ENCODE results near the gene NUP93. TPM values are rescaled to one million over a fixed set of nuclear protein-coding genes. Genes with fewer than 3 reads are reported as not detected.

Gene NUP93
- polyA plus RNA-seq, 1 of the 3 experiments (the other 2 are of a cell fraction) = 43.1 TPM

DNA sequence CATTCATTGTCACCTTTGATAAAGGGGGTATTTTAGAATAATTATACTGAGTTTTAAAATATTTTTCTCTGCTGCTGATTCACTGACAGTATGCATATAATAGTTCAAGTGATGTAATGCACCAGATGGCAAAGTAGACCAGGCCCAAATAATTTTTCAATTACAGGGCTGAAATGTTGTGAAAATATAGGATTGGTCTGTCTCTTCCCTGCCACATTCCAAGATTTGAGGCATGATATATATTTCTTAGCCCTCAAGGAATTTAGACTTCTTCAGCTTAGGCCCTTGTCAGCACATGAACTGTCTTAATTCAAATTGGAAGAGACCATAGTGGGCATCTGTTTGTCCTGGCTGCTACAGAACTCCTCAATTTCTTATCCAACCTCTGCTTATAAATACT lies 95.9 kb downstream of the NUP93 start:
- Histone ChIP-seq H3F3A (replicated peaks; ENCODE audit: insufficient read depth) (no peaks in the 10 kb centered on the region), H2AFZ (ENCODE audit: low read depth) (no peak overlapping the region), H3K9ac (no peak overlapping the region), H3K4me2 (no peak overlapping the region), H4K20me1 (ENCODE audit: insufficient read depth) (no peaks in the 10 kb centered on the region), H3K9me3 (no peaks in the 10 kb centered on the region), H3K27ac (ENCODE audit: low read depth in 2 of 2, low read length in 1 of 2) (no peak overlapping the region), H3K79me2 (ENCODE audit: insufficient read depth) (no peaks in the 10 kb centered on the region), H3K9me2 (no peaks in the 10 kb centered on the region), H3K4me1 (ENCODE audit: control insufficient read depth in 1 of 2, insufficient read depth in 2 of 2, low read depth in 1 of 2, low read length in 1 of 2) (peaks cover 5 to 7% of the 10 kb centered on the region in 2 experiments; a peak in 2 of 4 replicates), H3K27me3 (ENCODE audit: insufficient read depth) (no peaks in the 10 kb centered on the region), H3K36me3 (replicated peaks in 1 of 2; ENCODE audit: control insufficient read depth in 1 of 2, insufficient read depth in 2 of 2, low read length in 1 of 2) (peaks cover 33 to 37% of the 10 kb centered on the region in 2 experiments), H3K4me3 (ENCODE audit: low read depth in 2 of 2, low read length in 1 of 2) (no peak overlapping the region)
- no peak for DNase-seq
- TF ChIP-seq, protein P1, sequence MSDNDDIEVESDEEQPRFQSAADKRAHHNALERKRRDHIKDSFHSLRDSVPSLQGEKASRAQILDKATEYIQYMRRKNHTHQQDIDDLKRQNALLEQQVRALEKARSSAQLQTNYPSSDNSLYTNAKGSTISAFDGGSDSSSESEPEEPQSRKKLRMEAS (IDR thresholded peaks at IDR 0.05; ENCODE audit: low read depth) = no peak
- TF ChIP-seq TCF12 (IDR thresholded peaks at IDR 0.05) = peak; percentile 26; the same call in 1 of the 2 replicates
- ChIA-PET CTCF (interaction anchor here (1.2 kb wide), 1 partner anchor 26 kb away, joined by 4 read pairs; no protein-coding TSS in a partner anchor), POLR2A (no interaction called here)

DNA sequence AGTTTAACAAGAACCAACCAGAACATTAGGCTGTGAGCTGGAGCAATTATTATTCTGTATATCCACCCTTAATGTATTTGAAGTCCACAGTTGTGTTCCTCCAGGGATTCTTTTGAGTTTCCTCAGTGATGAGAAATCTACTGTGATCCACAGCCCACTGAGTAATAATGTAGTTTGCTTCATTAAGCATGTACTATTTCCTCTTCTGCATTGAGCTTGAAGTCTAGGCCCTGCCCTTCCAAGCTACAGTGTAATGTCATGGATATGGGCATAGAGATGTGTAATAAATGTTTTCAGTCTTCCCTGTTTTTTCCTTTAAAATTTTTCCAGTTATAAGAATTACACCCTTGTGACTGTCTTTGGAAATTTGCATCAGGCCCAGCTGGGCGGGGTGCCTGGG lies 98.7 kb downstream of the NUP93 start:
- H3K4me1 ChIP-seq (ENCODE audit: control insufficient read depth in 1 of 2, insufficient read depth in 2 of 2, low read depth in 1 of 2, low read length in 1 of 2) = peaks cover 3 to 6% of the 10 kb centered on the region in 2 experiments; a peak in 2 of 4 replicates
- no peaks in the 10 kb centered on the region for H3K27me3 ChIP-seq (ENCODE audit: insufficient read depth)
- DNase-seq = no peak
- ChIA-PET CTCF (interaction anchor here (1.8 kb wide), 1 partner anchor 14 kb away, joined by 4 read pairs; no protein-coding TSS in a partner anchor), POLR2A (no interaction called here)
- H3K4me2 ChIP-seq = no peak overlapping the region
- H3K36me3 ChIP-seq (replicated peaks in 1 of 2; ENCODE audit: control insufficient read depth in 1 of 2, insufficient read depth in 2 of 2, low read length in 1 of 2) = peaks cover 26 to 44% of the 10 kb centered on the region in 2 experiments
- H4K20me1 ChIP-seq (ENCODE audit: insufficient read depth) = no peaks in the 10 kb centered on the region
- H3K9me3 ChIP-seq = no peaks in the 10 kb centered on the region
- H3K27ac ChIP-seq (ENCODE audit: low read depth in 2 of 2, low read length in 1 of 2) = no peak overlapping the region
- no peak overlapping the region for H3K9ac ChIP-seq
- no peak overlapping the region for H3K4me3 ChIP-seq (ENCODE audit: low read depth in 2 of 2, low read length in 1 of 2)
- WGBS (ENCODE audit: low lambda C conversion rate) = 100% methylated on average over 1 of the region's 1 CpG
- H3K9me2 ChIP-seq = no peaks in the 10 kb centered on the region
- no peaks in the 10 kb centered on the region for H3K79me2 ChIP-seq (ENCODE audit: insufficient read depth)
- no peaks in the 10 kb centered on the region for H3F3A ChIP-seq (replicated peaks; ENCODE audit: insufficient read depth)
- no peak overlapping the region for H2AFZ ChIP-seq (ENCODE audit: low read depth)
- TF ChIP-seq POLR2AphosphoS5 (IDR thresholded peaks at IDR 0.05; ENCODE audit: low read depth, low read length) (no peak), EP300 (IDR thresholded peaks at IDR 0.05; ENCODE audit: borderline replicate concordance in 1 of 2, low read depth in 1 of 2, low read length in 1 of 2) (no peak)
- TF ChIP-seq, protein P2, sequence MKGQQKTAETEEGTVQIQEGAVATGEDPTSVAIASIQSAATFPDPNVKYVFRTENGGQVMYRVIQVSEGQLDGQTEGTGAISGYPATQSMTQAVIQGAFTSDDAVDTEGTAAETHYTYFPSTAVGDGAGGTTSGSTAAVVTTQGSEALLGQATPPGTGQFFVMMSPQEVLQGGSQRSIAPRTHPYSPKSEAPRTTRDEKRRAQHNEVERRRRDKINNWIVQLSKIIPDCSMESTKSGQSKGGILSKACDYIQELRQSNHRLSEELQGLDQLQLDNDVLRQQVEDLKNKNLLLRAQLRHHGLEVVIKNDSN (IDR thresholded peaks at IDR 0.05; ENCODE audit: borderline replicate concordance, low read depth) = no peak
- TF ChIP-seq, protein P3, sequence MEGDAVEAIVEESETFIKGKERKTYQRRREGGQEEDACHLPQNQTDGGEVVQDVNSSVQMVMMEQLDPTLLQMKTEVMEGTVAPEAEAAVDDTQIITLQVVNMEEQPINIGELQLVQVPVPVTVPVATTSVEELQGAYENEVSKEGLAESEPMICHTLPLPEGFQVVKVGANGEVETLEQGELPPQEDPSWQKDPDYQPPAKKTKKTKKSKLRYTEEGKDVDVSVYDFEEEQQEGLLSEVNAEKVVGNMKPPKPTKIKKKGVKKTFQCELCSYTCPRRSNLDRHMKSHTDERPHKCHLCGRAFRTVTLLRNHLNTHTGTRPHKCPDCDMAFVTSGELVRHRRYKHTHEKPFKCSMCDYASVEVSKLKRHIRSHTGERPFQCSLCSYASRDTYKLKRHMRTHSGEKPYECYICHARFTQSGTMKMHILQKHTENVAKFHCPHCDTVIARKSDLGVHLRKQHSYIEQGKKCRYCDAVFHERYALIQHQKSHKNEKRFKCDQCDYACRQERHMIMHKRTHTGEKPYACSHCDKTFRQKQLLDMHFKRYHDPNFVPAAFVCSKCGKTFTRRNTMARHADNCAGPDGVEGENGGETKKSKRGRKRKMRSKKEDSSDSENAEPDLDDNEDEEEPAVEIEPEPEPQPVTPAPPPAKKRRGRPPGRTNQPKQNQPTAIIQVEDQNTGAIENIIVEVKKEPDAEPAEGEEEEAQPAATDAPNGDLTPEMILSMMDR (IDR thresholded peaks at IDR 0.05) = no peak

DNA sequence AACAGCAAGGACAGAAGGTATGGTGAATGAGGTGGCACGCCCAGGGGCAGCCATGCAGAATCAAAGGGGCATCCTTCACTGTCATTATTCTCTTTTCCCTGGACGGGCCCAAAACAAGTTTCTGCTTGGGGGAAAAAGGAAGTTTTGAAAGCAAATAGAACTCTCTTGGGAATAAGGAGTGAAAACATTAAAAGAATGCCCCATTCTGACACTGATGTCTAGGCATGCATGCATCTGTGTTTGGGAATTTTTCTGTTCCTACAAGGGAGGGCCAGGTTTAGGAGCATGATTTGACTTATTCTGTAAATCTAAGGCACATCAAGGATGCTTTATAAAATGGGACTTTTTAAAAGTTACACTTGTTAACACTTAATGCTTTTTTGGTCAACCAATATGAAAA lies 100.7 kb downstream of the NUP93 start:
- H3K4me1 ChIP-seq (ENCODE audit: control insufficient read depth in 1 of 2, insufficient read depth in 2 of 2, low read depth in 1 of 2, low read length in 1 of 2) = peaks cover 0 to 6% of the 10 kb centered on the region in 2 experiments; a peak in 1 of 4 replicates
- H3K27me3 ChIP-seq (ENCODE audit: insufficient read depth) = no peaks in the 10 kb centered on the region
- ChIA-PET POLR2A (no interaction called here), CTCF (interaction anchor here (1.8 to 2.1 kb wide), 2 partner anchors 12 to 35 kb away, joined by 4 to 6 read pairs; no protein-coding TSS in a partner anchor)
- H3K27ac ChIP-seq (ENCODE audit: low read depth in 2 of 2, low read length in 1 of 2) = no peak overlapping the region
- H2AFZ ChIP-seq (ENCODE audit: low read depth) = no peak overlapping the region
- TF ChIP-seq, protein P4, sequence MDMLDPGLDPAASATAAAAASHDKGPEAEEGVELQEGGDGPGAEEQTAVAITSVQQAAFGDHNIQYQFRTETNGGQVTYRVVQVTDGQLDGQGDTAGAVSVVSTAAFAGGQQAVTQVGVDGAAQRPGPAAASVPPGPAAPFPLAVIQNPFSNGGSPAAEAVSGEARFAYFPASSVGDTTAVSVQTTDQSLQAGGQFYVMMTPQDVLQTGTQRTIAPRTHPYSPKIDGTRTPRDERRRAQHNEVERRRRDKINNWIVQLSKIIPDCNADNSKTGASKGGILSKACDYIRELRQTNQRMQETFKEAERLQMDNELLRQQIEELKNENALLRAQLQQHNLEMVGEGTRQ (IDR thresholded peaks at IDR 0.05; ENCODE audit: borderline replicate concordance, low read depth, low read length) = no peak
- TF ChIP-seq SIN3A (IDR thresholded peaks at IDR 0.05; ENCODE audit: borderline replicate concordance, low read depth, low read length) (no peak), EZH2phosphoT487 (IDR thresholded peaks at IDR 0.05; ENCODE audit: borderline replicate concordance, low read depth) (no peak), POLR2AphosphoS5 (IDR thresholded peaks at IDR 0.05; ENCODE audit: low read depth, low read length) (no peak), MXI1 (IDR thresholded peaks at IDR 0.05; ENCODE audit: low read depth, low read length) (no peak), TAF1 (IDR thresholded peaks at IDR 0.05; ENCODE audit: borderline replicate concordance, low read depth, low read length) (no peak)
- TF ChIP-seq, protein P5, sequence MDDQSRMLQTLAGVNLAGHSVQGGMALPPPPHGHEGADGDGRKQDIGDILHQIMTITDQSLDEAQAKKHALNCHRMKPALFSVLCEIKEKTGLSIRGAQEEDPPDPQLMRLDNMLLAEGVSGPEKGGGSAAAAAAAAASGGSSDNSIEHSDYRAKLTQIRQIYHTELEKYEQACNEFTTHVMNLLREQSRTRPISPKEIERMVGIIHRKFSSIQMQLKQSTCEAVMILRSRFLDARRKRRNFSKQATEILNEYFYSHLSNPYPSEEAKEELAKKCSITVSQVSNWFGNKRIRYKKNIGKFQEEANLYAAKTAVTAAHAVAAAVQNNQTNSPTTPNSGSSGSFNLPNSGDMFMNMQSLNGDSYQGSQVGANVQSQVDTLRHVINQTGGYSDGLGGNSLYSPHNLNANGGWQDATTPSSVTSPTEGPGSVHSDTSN (IDR thresholded peaks at IDR 0.05) = no peak
- TF ChIP-seq, protein P6, sequence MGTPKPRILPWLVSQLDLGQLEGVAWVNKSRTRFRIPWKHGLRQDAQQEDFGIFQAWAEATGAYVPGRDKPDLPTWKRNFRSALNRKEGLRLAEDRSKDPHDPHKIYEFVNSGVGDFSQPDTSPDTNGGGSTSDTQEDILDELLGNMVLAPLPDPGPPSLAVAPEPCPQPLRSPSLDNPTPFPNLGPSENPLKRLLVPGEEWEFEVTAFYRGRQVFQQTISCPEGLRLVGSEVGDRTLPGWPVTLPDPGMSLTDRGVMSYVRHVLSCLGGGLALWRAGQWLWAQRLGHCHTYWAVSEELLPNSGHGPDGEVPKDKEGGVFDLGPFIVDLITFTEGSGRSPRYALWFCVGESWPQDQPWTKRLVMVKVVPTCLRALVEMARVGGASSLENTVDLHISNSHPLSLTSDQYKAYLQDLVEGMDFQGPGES (IDR thresholded peaks at IDR 0.05; ENCODE audit: low read depth, low read length) = no peak
- H3K36me3 ChIP-seq (replicated peaks in 1 of 2; ENCODE audit: control insufficient read depth in 1 of 2, insufficient read depth in 2 of 2, low read length in 1 of 2) = peaks cover 31 to 58% of the 10 kb centered on the region in 2 experiments
- H3K4me3 ChIP-seq (ENCODE audit: low read depth in 2 of 2, low read length in 1 of 2) = no peak overlapping the region
- WGBS (ENCODE audit: low lambda C conversion rate) = 44% methylated on average over 2 of the region's 2 CpGs
- no peaks in the 10 kb centered on the region for H3K9me2 ChIP-seq
- H3K9me3 ChIP-seq = no peaks in the 10 kb centered on the region
- no peaks in the 10 kb centered on the region for H4K20me1 ChIP-seq (ENCODE audit: insufficient read depth)
- DNase-seq = no peak
- H3F3A ChIP-seq (replicated peaks; ENCODE audit: insufficient read depth) = no peaks in the 10 kb centered on the region
- H3K79me2 ChIP-seq (ENCODE audit: insufficient read depth) = no peaks in the 10 kb centered on the region
- no peak overlapping the region for H3K9ac ChIP-seq
- H3K4me2 ChIP-seq = no peak overlapping the region
